ENCODE results near the gene RIT2. TPM values are rescaled to one million over a fixed set of nuclear protein-coding genes. Genes with fewer than 3 reads are reported as not detected.

Gene RIT2
- total and polyA plus RNA-seq, 11 donors: not detected

DNA sequence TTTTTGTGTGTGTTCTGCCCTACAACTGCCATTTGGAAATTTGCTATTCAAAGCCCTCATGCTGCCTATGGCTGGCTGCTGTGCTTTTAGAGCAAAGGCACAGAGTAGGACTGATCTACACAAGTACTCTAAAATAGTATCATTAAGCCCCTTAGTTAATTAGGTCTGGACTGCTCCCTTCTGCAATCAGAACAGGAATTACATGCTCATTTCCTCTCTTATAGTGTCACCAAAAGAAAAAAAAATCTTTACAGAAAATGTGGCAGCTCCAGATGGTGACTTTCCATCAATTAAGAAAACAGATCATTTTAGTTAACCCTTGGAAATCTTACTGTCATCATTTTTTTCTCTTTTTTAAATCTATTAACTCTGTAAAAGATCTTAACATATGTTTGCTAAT lies 337.5 kb downstream of the RIT2 start:
- Histone ChIP-seq H3K4me1 (no peaks in the 10 kb centered on the region), H3K27me3 (no peaks in the 10 kb centered on the region), H3K4me3 (no peak overlapping the region), H3K36me3 (no peaks in the 10 kb centered on the region), H3K9me3 (no peaks in the 10 kb centered on the region), H3K27ac (no peak overlapping the region)
- DNase-seq (no peak), ATAC-seq (no peak)
- intact Hi-C loops (cut with DNase I): no loop called here
- no peak for TF ChIP-seq POLR2A (IDR thresholded peaks at IDR 0.05)
- TF ChIP-seq, protein P1, sequence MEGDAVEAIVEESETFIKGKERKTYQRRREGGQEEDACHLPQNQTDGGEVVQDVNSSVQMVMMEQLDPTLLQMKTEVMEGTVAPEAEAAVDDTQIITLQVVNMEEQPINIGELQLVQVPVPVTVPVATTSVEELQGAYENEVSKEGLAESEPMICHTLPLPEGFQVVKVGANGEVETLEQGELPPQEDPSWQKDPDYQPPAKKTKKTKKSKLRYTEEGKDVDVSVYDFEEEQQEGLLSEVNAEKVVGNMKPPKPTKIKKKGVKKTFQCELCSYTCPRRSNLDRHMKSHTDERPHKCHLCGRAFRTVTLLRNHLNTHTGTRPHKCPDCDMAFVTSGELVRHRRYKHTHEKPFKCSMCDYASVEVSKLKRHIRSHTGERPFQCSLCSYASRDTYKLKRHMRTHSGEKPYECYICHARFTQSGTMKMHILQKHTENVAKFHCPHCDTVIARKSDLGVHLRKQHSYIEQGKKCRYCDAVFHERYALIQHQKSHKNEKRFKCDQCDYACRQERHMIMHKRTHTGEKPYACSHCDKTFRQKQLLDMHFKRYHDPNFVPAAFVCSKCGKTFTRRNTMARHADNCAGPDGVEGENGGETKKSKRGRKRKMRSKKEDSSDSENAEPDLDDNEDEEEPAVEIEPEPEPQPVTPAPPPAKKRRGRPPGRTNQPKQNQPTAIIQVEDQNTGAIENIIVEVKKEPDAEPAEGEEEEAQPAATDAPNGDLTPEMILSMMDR (IDR thresholded peaks at IDR 0.05): no peak

DNA sequence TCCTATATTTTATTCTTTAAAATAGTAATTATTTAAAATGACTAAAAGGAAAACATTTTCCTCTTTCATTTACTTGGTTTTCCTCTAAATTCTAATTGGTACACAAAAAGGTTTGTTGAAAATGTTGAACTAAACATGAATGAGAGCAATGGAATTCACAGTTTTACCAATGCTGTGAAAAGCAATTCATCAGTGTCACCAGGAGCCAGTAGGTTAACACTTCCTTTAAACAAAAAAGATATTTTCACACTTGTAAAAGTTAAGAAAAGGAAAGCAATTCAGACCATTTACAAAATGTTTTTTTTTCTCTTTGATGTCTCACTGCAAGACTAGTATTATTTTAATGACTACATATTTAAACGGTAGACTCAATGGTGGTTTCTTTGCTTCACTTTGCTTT lies 341.6 kb downstream of the RIT2 start:
- Histone ChIP-seq H3K9me3 (peaks cover 0 to 4% (median 0%) of the 10 kb centered on the region in 12 donors), H3K27ac (no peak overlapping the region), H3K4me1 (no peaks in the 10 kb centered on the region), H3K4me3 (no peak overlapping the region), H3K27me3 (no peaks in the 10 kb centered on the region), H3K36me3 (no peaks in the 10 kb centered on the region)
- intact Hi-C loops (cut with DNase I): no loop called here
- ATAC-seq (no peak), DNase-seq (no peak)
- no peak for TF ChIP-seq POLR2A (IDR thresholded peaks at IDR 0.05)
- TF ChIP-seq, protein P1 (IDR thresholded peaks at IDR 0.05): no peak
- 11 to 20% (median 18%) methylated on average over 1 of the region's 1 CpG for WGBS, 4 donors

DNA sequence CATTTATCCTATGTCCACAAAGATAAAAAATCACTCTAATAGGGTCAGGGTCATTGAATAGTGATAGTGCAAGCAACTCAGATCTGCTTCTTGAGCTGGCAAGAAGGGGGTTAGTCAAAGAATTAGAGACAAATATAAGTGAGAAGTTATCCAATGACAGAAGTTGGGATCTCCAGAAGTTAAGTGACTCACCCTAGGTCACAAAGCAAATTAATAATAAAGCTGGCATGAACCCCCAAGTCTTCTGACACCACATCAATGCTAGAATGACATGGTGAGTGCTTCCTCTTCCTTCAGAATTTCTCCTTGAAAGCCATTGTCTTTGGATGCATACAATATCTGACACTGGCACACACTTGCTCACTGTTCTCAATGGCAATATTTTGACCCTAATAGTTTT lies 343.5 kb downstream of the RIT2 start:
- TF ChIP-seq, protein P1 (IDR thresholded peaks at IDR 0.05): no peak
- no peak for TF ChIP-seq POLR2A (IDR thresholded peaks at IDR 0.05)
- ATAC-seq: no peak
- intact Hi-C loops (cut with DNase I): no loop called here
- no peaks in the 10 kb centered on the region for H3K4me1 ChIP-seq
- no peak overlapping the region for H3K27ac ChIP-seq
- DNase-seq: no peak
- H3K27me3 ChIP-seq: no peaks in the 10 kb centered on the region
- no peak overlapping the region for H3K4me3 ChIP-seq
- peaks cover 0 to 4% (median 0%) of the 10 kb centered on the region in 12 donors for H3K9me3 ChIP-seq
- H3K36me3 ChIP-seq: no peaks in the 10 kb centered on the region

DNA sequence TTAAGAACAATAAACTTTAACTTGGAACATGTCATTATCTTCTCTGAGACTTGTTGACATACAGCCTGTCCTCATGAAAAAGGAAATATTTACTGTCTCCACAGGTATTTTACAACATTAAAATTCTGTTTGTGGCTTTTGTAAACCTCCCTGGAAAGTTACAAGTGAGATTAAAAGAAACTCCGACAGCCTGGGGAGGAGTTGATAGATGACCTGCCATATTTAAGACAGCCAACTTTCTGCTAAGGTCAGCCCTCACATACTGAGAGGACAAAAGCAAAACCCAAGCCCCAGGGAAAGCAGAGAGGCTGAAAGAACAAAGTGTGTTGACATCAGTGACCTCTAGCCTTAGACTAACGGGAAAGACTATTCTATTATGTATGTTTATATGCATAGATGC lies 350.2 kb downstream of the RIT2 start:
- intact Hi-C loops (cut with DNase I): no loop called here
- Histone ChIP-seq H3K4me1 (no peaks in the 10 kb centered on the region), H3K27me3 (no peaks in the 10 kb centered on the region), H3K36me3 (no peaks in the 10 kb centered on the region), H3K4me3 (no peak overlapping the region), H3K9me3 (no peaks in the 10 kb centered on the region), H3K27ac (no peak overlapping the region)
- ATAC-seq (no peak), DNase-seq (no peak)
- whole genome bisulfite sequencing, 4 donors: 40 to 54% (median 43%) methylated on average over 2 of the region's 2 CpGs
- no peak for TF ChIP-seq POLR2A (IDR thresholded peaks at IDR 0.05)
- TF ChIP-seq, protein P1 (IDR thresholded peaks at IDR 0.05): no peak

Data from heart left ventricle (tissue), 16 donors.